HG03442 (cell line): ENCODE data around the gene METAP1D.

Experiments used
- ATAC-seq: cut with Tn5 transposase; IDR thresholded peaks from one replicate; pipeline ENCODE4 v1.9.1; 2021; ENCODE audit warnings: mild to moderate bottlenecking, moderate library complexity; ENCODE audit not compliant: unreplicated experiment

METAP1D gene

DNA sequence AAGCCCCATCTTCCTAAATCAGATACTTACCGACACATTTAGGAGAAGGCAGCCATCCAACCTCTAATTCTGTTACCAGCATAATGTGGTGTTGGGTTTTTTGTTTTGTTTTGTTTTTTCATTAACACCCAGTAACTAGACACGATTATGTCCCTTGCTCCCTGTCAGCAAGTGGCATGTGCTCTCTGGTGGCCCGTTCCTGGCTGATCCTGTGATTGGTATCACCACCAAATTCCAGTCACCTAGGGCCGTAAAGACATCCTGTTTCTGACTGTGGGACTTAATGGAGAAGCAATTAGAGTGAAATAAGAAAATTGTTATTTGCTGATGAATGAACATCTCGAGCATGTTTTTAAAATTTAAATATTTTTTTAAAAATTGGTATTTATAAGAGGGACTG is 79.7 kb downstream of the METAP1D start:
- no peak for ATAC-seq

DNA sequence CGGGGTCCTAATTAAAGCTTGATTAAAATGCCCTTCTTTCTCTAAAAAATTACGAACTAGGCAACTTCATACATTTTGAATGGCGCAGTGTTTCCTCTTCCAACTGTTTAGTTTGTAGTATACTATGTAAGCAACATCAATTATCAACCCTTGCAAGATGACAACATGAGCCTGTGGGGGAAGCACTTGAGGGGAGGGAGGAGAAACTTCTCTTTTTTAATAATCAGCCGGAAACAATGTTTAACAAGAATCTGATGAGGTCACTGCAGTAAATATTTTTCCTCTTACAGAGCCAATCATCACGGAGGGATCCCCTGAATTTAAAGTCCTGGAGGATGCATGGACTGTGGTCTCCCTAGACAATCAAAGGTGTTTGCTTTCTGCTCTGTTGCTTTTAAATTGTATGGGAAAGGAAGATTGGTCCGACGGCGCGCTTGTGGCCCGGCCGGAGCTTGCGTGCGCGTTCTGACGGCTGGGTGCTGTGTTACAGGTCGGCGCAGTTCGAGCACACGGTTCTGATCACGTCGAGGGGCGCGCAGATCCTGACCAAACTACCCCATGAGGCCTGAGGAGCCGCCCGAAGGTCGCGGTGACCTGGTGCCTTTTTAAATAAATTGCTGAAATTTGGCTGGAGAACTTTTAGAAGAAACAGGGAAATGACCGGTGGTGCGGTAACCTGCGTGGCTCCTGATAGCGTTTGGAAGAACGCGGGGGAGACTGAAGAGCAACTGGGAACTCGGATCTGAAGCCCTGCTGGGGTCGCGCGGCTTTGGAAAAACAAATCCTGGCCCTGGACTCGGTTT is 80.3 kb downstream of the METAP1D start:
- ATAC-seq: no peak

DNA sequence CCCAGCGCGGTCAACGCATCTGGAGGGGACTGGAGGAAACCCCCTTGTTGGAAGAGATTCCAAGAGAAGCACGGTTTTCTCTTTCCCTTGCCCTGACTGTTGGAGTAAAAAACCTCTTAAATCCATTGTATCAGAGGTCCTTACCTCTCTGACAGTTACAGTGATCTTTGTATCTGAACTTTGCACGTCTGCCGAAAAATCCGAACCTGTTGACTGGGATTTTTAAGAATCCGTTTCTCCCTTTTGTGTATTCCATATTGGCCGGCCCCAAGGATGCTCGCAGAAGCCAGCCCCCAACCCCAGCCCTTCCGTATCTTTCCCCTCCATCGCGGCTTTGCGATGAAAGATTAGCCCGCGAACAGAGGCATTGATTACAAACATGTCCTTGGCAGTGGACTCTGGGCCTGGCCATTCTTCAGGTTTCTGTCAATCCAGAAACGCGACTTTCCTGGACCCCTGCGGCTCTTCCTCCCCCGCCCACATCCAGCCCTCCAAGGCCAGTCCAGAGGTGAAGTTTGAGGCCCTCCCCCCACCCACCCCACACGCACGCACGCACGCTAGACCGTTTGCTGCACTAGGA is 81.0 kb downstream of the METAP1D start:
- no peak for ATAC-seq

DNA sequence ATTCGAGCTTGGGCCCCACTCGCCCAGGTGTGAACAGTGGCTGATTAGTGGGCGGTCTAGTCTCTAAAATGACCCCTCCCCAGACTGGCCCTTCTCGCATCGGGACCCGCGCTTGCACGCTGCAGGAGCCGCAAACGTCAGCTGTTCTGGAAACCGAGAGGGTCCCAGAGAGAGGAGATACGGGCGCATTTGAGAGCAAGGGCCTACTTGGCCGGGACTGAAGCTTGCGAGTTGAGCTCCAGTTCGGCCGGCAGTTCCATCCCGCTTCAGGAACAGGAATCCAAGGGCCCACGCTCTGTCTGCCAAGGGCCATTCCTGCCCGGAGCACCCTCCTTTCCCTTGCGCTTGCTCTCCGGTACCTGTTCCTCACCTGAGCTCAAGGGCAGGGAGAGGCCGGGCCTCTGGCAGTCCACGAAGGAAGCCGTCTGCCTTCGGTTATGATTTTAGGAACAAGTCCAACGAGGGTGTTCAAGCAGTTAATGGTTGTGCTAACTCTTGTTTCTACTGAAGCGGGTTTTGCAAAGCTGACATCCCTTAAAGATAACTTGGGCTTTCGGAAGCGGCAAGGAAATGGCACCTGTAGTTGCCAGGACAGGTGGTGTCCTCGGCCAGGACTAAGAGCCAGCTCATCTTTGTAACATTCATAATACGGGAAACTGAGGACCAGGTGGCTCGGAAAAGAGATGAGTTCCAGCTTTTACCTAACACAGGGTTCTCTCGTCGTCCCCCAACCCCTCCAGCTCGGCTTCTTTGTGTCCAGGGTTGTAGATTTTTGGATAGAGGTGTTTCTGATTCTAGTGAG is 81.7 kb downstream of the METAP1D start:
- no peak for ATAC-seq

DNA sequence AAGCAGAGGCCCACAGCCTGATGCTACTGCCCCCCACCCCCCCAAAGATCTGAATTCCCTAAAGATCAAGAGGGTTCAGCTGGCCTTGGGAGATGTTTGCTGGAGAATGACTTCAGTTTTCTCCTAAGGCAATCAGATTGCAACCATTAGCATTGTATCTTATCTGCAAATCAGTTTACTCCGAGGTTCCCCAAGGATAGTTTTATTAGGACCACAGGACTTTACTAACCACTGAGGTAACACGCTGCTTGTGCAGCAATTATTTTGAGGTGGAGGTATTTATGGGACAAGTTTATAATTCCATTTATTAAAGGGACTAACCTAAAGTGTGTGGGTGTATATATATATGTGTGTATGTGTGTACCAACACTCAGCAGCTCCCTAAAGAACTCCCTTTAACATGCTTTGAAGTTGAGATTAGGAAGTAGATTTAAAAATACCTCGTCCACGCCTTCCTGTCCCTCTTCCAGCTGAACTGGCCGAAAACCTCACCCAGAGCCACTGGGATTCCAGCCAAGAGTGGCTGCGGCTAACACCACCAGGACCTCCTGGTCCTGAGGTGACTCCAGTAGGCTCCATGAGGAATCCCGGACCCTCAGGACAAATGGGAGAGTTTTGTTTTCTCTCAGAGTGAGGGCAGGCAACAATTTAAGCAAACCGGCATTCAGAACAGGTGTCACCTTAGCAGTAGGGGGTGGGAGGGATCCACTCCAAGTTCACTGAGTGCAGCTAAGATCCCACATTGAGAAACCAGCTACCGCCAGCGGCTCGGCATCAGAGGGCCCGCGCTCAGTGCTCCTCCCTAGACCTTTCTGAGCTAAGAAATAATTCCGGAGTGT is 82.6 kb downstream of the METAP1D start:
- ATAC-seq: no peak

DNA sequence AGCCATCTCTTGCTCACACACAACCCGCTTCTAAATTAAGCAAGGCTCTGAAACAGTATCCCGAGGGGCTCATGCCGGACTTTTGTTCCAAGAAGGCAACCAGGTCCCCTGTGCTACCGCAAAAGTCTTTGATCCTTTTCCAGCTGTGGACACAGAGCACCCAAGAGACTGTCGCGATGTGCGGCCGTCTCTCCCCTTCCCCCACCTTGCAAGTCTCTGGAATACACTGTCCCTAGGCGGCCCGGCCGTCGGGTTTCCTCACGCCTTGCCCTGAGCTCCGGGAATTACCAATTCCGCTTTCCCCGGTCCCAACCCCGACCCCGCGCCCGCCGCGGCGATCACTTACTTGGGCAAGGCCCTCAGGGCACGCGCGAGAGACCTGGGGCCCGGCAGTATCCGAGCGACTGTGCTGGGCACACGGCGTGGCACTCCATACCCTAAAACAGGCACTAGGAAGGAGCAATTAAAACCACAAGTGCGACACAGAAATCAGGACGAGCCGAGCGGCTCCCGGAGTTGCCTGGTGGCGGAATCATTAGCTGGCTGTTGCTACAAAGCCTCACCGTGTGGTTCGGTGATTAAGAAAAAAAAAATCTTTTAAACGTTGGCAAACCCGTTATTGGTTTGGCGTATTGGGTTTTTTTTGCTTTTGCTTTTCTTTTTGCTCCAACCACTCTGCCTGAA is 83.3 kb downstream of the METAP1D start:
- no peak for ATAC-seq

DNA sequence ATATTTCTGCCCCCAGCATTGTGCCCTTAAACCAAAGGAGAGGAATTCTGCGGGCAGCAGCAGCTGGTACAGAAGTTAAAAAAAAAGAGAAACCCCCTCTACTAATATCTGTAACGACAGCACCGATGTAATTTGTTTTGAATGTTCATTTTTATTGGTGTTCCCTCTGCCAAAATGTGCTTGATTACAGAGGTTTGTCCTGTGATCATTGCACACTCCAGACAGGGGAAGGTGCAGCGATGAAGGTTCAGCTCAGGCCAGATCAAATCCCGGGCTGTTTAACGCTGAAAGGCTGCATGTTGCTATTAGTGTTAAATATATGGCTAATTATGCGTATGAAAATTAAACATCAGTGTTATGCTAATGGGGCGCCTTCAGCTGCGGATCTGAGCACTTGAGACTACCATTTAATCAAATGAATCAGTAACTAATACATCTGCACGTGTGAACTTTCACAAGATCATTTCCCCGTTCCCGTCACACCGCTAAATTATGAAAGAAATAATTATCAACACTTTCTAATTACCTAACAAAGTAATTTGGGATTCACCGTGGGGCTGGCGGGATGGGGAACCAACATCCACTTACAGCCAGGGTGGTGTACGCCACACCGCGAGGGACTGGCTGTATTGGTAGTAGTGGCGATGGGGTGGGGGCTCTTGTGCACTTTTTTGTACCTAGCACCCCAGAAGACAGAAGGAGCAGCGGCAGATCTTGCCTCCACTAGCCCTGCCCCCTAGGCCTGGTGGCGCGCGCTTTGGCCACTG is 84.1 kb downstream of the METAP1D start:
- ATAC-seq: no peak

DNA sequence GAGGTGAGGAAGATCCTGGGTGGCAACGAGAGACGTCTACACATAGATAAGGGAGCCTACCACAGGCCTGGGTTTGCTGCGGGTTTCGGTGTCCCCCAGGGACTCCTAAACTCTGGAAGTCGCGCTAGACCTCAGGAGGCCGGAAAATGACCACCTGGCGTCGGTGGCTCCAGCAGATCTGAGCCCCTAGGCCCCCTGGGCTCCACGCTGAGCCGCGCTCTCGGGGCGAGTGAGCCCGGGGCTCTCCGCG is 84.6 kb downstream of the METAP1D start:
- no peak for ATAC-seq

DNA sequence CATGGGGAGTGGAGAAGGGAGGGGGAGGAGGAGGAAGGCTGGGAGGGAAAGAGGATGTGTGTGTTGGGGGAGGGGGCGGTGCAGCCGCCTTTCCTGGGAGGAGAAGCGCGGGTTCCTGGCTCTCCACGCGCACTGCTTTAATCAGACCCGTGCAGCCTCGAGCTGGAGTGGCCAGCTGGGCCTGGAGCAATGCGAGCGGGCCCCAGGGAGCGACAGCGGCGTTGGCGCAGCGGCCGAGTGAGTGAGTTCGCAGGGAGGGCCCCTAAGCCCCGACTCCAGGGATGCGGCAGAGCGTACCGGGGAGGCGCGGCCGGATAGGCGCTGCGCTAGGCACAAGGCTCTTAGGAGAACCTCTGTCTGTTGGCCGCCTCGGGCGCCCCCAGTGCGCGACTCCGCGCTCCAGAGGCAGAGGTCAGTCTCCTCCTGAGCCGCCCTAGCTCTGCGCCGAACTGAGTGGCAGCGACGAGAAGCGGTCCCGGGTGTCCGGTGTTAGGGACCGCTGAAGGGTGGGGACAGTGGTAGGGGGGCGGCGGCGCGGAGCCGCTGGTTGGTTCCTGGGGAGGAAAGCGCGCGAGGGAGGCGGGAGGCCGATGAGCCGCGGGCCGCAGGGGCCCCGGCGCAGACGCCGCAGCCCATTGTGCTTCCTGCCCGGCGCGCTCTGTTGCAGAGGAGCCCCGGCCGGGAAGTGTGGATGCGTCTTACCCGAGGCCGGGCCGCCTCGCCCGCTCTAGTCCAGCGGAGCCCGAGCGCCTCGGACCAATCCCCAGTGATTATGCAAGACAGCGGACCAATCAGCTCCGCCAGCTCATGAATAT is 85.1 kb downstream of the METAP1D start:
- peak; percentile 91 for ATAC-seq

DNA sequence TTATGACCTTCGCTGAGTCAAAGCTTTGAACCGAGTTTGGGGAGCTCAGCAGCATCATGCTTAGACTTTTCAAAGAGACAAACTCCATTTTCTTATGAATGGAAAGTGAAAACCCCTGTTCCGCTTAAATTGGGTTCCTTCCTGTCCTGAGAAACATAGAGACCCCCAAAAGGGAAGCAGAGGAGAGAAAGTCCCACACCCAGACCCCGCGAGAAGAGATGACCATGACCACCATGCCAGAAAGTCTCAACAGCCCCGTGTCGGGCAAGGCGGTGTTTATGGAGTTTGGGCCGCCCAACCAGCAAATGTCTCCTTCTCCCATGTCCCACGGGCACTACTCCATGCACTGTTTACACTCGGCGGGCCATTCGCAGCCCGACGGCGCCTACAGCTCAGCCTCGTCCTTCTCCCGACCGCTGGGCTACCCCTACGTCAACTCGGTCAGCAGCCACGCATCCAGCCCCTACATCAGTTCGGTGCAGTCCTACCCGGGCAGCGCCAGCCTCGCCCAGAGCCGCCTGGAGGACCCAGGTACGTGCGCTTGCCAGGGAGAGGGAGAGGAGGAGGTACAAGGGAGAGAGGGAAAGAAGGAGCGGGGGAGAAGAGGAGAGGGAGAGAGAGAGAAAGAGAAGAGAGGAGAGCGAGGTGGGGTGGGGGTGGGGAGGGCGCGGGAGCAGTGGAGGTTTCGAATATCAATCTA is 85.9 kb downstream of the METAP1D start, which contains the start of gene DLX1:
Gene DLX1 (plus strand): TSS at position 48 of the 700 bp plus-strand sequence. CDS start 171 bp downstream, at position 219.
- ATAC-seq: peak; percentile 11

DNA sequence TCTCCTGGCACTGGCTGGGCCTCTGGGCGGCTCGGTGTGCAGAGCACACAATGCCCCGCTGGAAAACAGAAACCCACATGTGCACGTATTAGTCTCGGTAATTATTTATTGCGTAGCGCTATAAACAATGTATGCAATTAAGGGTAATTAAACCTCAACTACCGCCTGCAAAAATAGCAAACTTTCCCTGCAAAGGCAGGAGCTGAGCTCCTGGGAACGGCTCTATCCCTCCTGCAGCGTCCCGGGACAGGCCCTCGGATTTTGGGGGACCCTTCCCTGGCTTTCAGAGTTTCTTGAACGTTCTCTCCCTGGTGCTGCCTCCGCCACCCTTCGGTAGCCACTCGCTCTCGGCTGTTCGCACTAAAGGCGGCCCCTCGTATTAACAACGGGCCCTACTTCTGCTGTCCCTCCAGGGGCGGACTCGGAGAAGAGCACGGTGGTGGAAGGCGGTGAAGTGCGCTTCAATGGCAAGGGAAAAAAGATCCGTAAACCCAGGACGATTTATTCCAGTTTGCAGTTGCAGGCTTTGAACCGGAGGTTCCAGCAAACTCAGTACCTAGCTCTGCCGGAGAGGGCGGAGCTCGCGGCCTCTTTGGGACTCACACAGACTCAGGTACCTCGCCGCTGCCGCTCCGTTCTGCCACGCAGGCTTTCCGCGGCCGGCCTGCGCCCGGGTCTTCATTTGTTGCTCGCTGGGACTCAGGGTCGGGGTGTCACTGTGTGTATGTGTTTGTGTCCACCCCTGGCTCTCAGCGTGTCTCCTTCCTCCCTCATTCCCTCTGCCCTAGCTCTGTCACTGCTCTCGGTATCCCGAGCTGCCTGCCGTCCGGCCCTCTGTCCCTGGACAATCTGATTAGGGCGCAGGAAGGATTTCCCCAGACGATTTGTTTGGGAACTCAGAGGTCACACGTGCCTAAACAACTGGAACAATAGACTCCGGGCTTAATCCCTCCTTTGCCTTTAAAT is 86.8 kb downstream of the METAP1D start:
- ATAC-seq: no peak

DNA sequence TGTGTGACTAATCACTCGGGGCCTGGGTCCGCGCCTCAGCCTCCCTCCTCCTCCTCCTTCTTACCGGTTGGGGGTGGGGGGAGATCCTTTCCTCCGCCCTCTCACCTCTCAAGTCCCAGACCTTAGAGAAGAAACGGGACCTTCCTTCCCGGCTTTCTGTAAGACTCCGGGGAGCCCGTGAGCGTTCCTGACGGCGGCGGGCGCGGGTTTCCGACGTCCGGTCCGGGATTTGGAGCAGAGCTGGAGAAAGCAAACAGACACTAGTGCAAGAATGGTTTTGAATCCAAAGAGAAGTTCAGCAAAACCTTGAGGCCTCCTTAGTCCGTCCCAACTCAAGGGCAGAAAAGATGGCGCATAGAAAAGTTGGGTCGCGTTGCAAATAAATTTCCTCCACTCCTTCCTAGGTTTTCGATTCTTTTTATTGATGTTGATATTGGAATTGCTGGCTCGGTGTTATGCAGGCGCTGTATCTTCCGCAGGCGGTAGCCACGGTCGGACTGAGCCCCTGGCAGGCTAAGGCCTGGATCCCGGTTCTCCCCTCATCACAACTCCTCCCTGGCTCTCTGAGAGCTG is 87.5 kb downstream of the METAP1D start:
- no peak for ATAC-seq

DNA sequence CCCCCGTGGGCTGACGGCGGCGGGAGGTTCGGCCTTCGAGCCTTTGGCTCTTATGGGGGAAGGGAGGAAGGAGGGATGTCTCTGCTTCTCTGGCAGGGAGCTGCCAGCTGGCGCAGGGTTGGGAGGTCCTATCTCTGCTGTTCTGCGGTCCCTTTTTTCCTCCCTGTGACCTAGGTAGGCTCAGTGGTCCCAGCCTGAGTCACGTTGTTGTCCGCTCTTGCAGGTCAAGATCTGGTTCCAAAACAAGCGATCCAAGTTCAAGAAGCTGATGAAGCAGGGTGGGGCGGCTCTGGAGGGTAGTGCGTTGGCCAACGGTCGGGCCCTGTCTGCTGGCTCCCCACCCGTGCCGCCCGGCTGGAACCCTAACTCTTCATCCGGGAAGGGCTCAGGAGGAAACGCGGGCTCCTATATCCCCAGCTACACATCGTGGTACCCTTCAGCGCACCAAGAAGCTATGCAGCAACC is 88.1 kb downstream of the METAP1D start:
- ATAC-seq: no peak

DNA sequence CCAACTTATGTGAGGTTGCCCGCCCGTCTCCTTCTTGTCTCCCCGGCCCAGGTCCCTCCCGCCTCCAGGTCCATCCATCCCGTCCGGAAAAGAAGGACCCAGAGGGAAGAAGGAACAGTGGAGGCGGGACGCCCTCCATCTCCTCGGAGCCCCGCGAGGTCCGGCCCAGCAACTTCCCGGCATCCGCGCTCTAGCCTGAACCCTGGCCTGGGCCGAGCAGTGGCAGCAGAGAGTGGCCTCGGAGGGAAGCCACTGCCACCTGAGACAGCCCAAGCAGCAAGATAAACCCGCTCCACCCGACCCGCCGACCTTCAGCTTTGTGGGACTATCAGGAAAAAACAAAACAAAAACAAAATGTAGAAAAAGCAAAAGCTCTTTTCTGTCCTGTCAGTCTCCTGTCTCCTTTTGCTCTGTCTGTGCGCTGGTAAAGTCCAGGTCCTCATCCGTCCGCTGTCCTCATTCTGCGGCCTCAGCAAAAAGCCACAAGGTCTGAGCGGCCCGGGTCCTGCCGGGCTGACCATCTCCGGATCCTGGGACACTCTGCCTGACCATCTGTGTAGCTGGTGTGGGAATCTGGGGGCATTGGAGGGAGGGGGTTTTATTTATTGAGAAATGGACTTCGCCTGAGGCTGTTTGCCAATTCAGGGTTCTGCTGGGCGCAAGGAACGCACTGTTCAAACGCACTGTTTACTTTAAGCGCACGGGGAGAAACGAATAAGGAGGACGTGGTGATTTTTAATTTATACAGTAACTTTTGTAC is 88.7 kb downstream of the METAP1D start:
- ATAC-seq: no peak

DNA sequence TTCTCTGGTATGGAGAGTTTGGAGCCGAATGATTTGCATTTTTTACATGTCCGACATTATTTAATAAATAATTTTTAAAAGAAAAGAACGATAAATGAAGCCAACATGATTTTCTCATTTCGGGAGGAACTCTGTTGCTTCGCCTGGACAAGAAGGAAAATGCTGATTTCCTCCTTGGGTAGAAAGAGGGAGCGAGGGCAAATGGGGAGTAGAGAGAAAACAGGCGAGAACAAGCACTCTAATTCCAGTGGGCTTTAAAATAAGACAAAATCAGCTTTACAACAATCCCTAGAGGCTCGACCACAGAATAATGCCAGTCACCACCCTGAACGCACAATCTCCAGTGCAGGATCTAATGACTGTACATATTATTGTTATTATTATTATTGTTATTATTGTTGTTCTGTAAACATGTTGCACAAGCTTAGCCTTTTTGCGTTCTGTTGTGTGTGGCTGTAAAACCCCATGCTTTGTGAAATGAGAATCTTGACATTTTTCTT is 89.3 kb downstream of the METAP1D start:
- ATAC-seq: no peak

DNA sequence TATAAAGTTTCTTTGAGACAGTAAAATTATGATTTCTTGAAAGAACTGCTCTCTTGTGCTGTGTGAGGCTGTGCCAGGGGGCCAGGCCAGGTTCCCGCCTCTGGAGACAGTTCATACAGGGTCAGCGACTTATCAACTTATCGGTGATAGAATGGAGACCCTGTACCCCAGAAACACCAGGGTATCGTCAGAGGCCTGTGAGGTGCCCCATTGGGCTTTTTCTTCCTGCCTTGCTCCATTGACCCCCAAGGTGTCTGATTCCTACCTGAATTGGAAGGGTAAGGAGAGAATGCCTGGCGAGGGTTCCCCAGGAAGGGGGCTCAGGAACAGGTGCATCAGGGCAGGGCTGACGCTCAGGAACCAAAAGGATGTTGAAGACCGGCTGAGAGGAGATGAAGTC is 89.9 kb downstream of the METAP1D start:
- no peak for ATAC-seq
